CD4-positive, alpha-beta T cell treated with Interleukin-4 for 1 hour (primary cell): ENCODE results near the gene CXXC1.
"Not testable (repeated sequence)": the region's sequence is repeated elsewhere in the genome, so short reads cannot be mapped to it uniquely, and the experiment has no call there.

ENCODE experiments used
- DNase-seq, 2 donors: peaks; one replicate each; pipeline ENCODE4 v3.0.0-alpha.2; 2020 to 2022

Gene CXXC1

DNA sequence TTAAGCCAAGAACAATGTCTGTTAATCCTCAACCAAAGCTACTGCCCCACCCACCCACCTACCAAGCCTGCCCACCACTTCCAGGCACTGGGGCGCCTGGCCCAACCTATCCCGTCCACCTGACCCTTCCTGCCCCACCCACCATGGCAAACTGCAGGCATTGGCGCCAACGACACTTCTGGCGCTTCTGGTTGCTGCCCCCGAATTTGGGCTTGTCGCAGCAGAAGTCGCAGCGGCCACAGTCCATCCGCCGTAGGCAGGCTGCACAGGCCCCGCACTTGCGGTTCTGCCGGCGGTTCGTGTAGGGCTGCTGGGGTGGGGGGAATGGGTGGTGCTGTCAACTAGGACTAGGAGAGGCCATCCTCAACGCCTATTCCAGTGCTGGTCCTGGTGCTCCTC, 13.4 kb downstream of the CXXC1 start:
- no peak for DNase-seq

DNA sequence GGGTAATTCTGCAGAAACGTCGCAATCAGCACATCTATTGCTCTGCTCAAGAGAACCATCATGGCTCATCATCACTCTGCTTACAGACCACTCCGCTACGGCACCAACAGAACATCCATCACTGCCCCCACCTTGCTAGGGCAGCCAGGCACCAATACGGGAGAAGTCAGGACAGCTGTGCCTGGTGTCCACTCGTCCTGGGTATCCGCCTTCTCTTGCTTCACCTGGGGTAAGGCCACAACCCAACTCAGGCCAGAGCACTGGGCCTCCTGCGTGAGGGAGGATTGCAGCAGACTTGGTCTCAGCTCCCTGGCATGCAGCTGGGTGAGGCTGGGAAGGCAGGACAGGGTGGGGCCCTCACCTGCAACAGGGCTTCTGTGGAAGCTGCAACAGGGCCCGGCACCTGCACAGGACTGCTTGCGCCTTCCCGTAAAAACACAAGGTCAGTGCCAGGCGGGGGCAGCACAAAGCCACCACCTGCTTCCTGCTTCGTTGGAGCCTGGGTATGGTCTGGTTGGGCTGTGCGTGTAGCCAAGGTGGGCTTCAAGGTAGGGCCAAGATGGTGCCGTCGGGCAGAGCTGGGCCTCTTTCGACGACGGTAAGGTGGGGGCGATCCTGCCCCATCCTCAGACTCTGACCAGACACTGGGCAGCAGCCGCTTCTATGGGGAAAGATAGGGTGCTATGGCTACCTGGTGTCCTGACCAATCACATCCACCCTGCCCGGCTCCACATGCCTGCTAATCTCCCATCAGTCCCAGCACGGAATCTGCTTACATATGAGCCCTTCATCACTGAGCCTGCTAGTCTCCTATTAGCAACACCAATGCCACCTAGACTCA, 14.1 kb downstream of the CXXC1 start:
- DNase-seq: no peak

DNA sequence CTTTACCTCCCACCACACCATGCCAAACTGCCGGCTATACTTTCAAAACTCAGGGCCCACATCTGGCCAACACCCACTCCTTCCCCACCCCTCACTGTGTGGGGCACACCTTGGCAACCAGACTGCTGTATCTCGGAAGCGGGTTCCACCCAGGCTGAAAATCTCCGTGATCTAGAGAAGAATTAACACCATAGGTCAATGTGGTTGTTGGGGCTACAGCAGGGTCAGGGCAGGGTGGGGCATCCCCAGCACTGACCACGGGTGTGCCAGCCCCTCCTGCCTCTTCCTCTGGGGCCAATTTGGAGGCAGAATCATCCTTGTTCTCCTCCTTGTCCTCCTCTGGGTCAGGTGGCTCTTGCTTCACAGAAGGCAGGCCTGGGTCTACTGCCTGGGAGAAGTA, 14.9 kb downstream of the CXXC1 start:
- DNase-seq: no peak

DNA sequence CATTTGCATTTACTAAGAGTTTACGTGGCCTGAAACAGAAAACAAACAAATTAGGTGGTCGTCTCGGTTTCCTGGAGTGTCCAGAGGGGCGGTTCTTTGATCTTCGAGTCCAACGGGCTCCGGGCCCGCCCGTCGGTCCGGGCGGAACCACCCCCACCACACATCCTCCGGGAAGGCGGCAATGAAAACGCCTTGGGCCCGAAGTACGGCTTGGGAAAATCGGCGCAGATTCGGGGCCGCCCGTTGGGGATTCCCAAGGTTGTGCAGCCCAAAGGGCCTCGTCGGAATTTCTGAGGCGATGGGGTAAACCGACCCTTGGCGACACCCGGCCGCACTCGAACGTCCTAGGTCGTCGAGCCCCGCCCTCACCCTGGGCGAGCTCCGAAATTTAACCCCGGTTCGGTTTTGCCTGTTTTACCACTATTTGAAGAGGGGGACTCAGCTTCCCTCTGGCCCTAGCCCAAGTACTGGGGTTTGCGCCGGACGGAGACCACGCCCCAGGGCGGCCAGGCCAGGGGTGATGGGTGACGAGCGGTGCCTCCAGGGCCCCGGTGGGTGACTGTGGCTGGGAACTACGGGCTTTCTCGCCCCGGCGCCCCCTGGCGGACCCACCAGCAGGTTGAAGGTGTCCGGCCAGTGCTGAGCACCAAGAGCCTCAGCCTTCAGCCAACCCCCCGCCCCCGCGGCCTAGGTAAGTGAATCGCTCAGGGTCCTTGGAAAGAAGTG, 19.3 kb downstream of the CXXC1 start:
- DNase-seq: peak; percentile 79 to 85

DNA sequence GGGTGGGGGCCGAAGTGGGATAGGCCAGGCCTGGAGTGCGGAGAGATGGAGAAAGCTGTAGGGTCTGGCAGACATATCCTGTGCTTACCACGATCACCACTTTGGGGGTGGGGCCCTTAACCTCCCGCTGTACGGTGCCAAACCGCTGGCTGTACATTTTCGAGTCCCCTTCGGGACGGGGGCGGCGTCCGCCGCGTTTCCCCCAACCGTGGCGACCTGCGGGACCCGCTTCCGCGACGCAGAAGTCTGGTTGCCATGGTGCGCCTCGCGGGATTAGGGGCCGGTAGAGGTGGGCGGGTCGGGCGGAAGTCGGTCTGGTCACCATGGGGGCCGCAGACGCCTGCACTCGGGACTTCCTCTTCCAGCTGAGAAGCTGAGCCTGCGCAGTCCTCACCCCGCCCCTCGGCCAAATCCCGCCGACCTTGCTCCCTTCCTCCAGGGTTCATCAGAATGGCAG, 21.2 kb downstream of the CXXC1 start, which contains the start of gene CFAP53:
CFAP53 (minus strand) TSS at position 248 of the 457 bp plus-strand sequence; CDS start at position 157, 91 bp downstream.
- DNase-seq: peak; percentile 88 to 90

DNA sequence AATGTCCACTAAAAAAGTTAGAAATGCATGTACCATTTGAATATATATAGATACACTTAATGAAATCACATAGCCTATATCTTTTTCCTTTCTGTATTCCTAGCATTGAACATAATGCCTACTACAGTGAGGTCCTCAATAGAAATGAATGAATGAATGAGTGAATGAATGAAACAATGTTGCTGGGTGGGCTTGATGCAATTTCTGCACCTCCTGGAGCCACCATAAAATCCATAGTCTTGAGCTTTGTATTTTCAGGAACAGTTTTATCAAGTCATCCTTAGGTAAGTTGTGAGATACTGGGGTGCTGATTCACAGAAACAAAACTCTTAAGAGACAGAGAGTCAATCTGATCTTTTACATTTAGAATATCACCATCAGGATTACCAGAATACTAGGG, 24.5 kb downstream of the CXXC1 start:
- DNase-seq: no peak

DNA sequence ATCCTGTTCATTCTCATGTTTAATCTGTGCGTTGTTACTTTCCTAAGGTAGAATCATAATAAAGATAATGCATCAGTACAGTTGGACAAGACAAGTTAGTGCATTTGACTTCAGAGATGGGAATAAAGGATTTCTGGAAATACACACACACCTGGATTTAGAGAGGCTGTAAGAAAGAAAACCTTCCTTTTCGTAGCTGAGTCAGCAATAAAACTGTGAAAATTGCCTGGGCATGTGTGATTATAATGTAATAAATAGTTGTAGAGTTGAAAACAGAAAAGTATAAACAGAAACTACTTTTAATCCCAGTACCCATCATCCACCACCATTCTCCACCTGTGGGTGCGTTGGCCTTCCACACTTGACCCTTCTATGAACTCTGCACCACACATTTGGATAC, 36.6 kb downstream of the CXXC1 start:
- no peak for DNase-seq

DNA sequence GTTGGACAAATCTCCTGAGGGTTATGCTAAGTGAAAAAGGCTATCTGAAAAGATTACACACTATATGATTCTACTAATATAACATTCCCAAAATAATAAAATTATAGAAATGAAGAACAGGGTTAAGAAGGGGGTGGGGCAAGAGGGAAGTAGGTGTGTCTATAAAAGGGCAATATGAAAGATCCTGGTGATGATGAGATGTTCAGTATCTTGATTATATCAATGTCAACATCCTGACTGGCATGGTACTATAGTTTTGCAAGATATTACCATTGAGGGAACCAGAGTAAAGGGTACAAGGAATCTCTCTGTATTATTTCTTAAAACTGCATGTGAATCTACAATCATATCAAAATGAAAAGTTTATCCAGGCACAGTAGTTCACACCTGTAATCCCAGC, 37.9 kb downstream of the CXXC1 start:
- no peak for DNase-seq

DNA sequence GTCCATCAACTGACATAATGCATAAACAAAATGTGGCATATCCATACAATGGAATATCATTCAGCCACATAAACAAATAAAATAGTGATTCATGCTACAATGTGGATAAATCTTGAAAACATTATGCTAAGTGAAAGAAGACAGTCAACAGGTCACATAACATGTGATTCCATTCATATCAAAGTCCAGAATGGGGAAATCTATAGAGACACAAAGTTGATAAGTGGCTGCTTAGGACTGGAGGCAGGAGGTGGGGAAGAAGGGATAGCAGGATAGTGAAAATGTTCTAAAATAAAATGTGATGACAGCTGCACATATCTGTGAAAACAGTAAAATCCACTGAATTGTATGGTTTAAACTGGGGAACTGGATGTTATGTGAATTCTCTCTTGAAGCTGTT, 39.9 kb downstream of the CXXC1 start:
- DNase-seq: no peak

DNA sequence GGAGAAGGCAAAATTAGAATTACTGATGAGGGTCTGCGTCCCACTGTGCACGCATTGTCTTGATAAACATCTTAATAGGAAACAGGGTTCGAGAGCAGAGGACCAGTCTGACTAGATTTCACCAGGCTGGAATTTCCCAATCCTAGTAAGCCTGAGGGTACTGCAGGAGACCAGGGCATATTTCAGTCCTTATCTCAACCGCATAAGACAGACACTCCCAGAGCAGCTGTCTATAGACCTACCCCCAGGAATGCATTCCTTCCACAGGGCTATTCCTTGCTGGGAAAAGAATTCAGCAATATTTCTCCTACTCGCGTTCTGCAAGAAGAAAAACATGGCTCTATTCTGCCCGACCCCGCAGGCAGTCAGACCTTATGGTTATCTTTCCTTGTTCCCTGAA, 45.7 kb downstream of the CXXC1 start:
- DNase-seq: not testable (repeated sequence)

DNA sequence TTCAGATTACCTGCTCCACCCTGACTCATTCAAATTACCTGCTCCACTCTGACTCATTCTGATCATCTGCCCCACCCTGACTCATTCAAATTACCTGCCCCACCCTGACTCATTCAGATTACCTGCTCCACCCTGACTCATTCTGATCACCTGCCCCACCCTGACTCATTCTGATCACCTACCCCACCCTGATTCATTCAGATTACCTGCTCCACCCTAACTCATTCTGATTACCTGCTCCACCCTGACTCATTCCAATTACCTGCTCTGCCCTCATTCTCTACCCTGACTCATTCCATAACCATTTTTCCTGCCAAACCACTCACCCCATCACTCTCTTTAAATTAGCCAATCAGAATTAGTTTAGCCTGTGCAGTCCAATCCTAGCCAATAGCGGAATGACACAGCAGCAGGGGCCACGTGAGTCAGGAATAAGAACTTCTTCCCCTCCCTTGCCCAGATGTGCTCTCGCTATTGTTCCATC, 47.4 kb downstream of the CXXC1 start:
- no peak for DNase-seq

DNA sequence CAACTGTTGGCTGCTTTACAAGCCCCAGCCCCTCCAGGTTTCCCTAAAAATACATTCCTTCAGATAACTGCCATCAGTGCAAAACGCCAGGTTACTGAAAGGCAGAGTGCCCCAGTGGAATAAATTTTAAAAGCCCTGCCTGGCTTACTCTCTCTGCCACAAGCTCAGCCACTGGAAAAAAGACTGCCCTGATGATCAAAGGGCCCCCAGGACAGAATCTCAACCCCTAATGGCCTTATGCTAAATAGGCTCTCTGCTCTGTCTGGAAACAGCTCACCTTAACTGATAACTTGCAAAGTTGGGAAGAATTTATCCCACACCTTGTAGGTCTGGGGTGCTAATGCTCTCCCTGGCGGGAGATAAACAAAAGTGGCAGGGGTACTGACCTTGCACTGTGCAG, 55.1 kb downstream of the CXXC1 start:
- DNase-seq: no peak
